Stimulated activated CD4-positive, alpha-beta T cell treated with anti-CD3 and anti-CD28 coated beads, TNF-alpha, amount 100 ng/mL, for 1 hour (primary cell): ENCODE measurements around the gene LDHAL6B.

ENCODE experiments used
- DNase-seq, 3 donors: peaks; one replicate each; pipeline ENCODE4 v3.0.0-alpha.2; 2020; ENCODE audit warnings: low read depth in 3 of 3, low spot score in 1 of 3

Gene LDHAL6B

DNA sequence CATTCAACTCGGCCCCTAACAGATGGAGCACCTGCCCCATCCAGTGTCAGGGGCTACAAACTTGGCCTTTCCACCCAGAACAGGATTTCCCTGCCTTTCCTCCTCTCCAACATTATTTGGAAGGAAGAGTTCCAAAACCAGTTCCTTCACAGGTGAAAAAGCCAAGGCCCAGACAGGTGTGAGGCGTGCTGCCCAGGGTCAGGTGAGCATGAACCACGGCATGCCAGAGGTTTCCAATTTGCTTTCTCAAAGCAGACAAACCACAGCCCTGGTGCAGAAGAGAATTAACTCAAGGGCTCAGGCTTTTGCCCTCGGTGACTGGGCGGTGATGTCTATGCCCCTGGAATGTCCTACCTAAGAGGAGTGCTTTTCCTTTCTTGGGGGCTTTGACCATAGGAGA, 43.2 kb downstream of the LDHAL6B start:
- DNase-seq: no peak

DNA sequence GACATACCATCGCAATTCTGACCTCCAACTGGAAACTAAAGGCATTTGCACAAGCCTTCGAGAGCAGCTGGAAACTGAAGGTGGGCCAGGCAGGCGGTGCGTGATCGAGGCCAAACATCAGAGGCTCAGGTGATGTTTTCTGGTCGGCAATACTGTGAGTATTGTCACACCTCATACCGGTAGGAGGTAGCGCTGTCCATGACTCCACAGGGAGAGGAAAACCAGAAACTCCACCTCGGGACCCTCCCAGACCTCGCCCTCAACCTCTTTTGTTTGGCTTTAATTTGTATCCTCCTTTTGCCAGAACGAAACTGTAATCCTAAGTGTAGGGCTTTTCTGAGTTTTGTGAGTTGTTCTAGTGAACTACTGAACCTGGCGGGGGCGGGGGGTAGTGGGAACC, 43.6 kb downstream of the LDHAL6B start:
- no peak for DNase-seq

DNA sequence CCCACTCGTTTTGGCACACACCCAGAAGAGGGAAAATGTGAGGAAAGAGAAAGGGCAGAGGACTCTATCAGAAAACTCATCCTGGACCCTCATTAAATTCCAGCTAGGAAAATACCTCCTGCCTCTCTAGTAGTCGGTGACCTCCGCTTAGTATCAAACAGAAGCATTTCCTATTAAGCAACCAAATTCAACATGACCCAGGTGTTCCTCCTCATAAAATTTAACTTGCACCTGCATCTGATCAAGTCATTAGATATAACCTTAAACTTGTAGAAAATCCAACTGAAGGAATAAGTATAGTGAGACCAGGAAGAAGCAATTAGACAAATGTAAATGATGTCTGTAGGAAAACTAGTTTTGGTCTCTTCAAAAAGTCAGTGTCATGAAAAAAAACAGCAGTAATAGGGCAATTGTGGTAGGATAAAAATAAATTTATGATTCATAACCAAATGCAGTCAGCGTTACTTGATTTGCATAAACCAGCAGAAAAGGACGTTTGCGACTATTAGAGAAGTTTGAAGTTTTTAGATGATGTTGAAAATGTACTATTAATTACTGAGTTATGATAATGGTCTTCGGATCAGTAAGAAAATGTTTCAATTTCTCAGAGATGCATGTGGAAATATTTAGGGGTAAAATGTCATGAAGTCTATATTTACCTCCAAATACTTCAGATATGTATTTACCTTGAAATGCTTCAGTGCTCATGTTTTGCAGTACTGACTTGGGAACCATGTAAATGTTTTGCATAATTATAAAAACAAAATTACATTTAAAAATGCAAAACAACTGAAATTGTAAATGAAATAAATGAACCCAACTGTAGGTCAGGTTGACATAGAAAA, 44.6 kb downstream of the LDHAL6B start:
- DNase-seq: no peak

DNA sequence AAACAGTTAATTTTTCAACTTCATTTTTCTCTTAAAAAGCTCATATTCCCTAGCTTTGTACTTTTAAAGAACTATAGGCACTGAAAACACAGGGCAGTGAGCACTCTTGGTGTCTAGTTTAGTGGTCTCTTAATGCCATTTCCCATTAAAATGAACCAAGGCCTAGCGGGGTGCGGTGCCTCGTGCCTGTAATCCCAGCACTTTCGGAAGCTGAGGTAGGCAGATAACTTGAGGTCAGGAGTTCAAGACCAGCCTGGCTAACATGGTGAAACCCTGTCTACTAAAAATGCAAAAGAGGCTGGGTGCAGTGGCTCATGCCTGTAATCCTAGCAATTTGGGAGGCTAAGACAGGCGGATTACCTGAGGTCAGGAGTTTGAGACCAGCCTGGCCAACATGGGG, 45.5 kb downstream of the LDHAL6B start:
- no peak for DNase-seq

GRCh38 chr15:59255680-59256336, 49.2 kb downstream of the LDHAL6B start:
- DNase-seq: no peak

DNA sequence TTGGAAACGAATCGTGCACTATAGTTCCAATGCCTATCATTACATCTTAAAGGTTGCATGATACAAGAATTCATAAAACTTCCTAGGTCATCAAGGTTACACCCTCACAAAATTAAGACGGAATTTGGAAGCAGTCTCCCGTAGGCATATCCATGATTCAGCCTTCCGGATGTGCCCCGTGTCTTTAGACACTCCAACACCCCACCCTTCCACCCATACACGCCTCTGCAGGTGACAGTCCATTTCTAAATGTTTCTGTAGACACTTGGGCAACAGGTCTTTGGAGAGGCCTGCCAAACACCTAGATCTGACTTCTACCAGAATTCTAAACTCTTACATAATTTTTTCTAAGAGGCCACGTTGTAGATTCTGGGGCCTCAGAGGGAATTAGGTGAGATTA, 49.8 kb downstream of the LDHAL6B start:
- DNase-seq: no peak

DNA sequence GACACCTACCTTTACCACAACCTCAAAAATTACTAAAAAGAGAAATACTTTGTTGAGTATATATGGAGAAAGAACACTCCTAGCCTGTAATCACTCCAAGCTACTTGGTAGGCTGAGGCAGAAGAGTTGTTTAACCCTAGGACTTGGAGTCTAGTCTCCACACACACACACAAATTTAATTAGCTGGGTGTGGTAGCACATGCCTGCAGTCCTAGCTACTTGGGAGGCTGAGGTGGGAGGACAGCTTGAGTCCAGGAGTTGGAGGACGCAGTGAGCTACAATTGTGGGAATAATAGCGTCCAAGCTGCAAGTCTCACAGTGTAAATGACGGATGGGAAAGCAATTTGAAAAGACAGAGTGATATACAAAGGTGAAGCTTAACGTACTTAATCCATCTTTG, 50.5 kb downstream of the LDHAL6B start:
- no peak for DNase-seq
